HG02763 (cell line): ENCODE results near the gene PLRG1.

Experiments used
- ATAC-seq: cut with Tn5 transposase; IDR thresholded peaks from one replicate; pipeline ENCODE4 v1.9.1; 2021; ENCODE audit warnings: mild to moderate bottlenecking, moderate library complexity; ENCODE audit not compliant: unreplicated experiment

Gene PLRG1

GRCh38 chr4:154521607-154522006 is 28.6 kb downstream of the PLRG1 start:
- ATAC-seq: no peak

- no peak for ATAC-seq
Measured at GRCh38 chr4:154519214-154519613, 31.0 kb downstream of the PLRG1 start.

GRCh38 chr4:154517591-154517990 is 32.6 kb downstream of the PLRG1 start:
- ATAC-seq: no peak

GRCh38 chr4:154516318-154517029 is 33.7 kb downstream of the PLRG1 start:
- ATAC-seq: no peak

- no peak for ATAC-seq
Measured at GRCh38 chr4:154511981-154512380, 38.2 kb downstream of the PLRG1 start.

GRCh38 chr4:154511548-154511947 is 38.7 kb downstream of the PLRG1 start:
- no peak for ATAC-seq

GRCh38 chr4:154507156-154507555 is 43.0 kb downstream of the PLRG1 start:
- ATAC-seq: no peak

GRCh38 chr4:154506253-154506652 is 43.9 kb downstream of the PLRG1 start:
- no peak for ATAC-seq

- no peak for ATAC-seq
Measured at GRCh38 chr4:154503598-154503997, 46.6 kb downstream of the PLRG1 start.

- no peak for ATAC-seq
Measured at GRCh38 chr4:154502111-154502510, 48.1 kb downstream of the PLRG1 start.

- no peak for ATAC-seq
Measured at GRCh38 chr4:154497889-154498288, 52.3 kb downstream of the PLRG1 start.

- ATAC-seq: no peak
Measured at GRCh38 chr4:154495867-154496266, 54.3 kb downstream of the PLRG1 start.

- ATAC-seq: no peak
Measured at GRCh38 chr4:154492288-154492687, 57.9 kb downstream of the PLRG1 start.

GRCh38 chr4:154491341-154492271 is 58.6 kb downstream of the PLRG1 start, which contains the start of gene DCHS2:
Gene DCHS2 (minus strand): TSS chr4:154491799. CDS start chr4:154491355, 444 bp downstream.
- ATAC-seq: peak; percentile 63

- ATAC-seq: peak; percentile 71
Measured at GRCh38 chr4:154490583-154491340, 59.4 kb downstream of the PLRG1 start.

- no peak for ATAC-seq
Measured at GRCh38 chr4:154490234-154490582, 60.0 kb downstream of the PLRG1 start.

- ATAC-seq: no peak
Measured at GRCh38 chr4:154489558-154490233, 60.5 kb downstream of the PLRG1 start.

- ATAC-seq: no peak
Measured at GRCh38 chr4:154487145-154487544, 63.1 kb downstream of the PLRG1 start.

- ATAC-seq: peak; percentile 98
Measured at GRCh38 chr4:154485127-154485773, 65.0 kb downstream of the PLRG1 start.
